Breast epithelium (tissue), 3 donors: ENCODE data around the gene SERPINA1.
"Not testable (repeated sequence)": the region's sequence is repeated elsewhere in the genome, so short reads cannot be mapped to it uniquely, and the experiment has no call there.

Source experiments
- POLR2AphosphoS5 ChIP-seq, 3 donors: sonication (generic); formaldehyde crosslinking; IDR thresholded peaks; one replicate each; pipeline ENCODE4 v1.6.1; 2017; ENCODE audit warnings: antibody characterized with exemption in 3 of 3
- TF ChIP-seq, protein P1 (sequence below), 3 donors: fragments of 450-650 bp; IDR thresholded peaks; one replicate each; pipeline ENCODE4 v1.5.1; 2016 to 2017; ENCODE audit warnings: antibody characterized with exemption in 3 of 3, mild to moderate bottlenecking in 3 of 3, moderate library complexity in 3 of 3

- TF ChIP-seq, protein P1, sequence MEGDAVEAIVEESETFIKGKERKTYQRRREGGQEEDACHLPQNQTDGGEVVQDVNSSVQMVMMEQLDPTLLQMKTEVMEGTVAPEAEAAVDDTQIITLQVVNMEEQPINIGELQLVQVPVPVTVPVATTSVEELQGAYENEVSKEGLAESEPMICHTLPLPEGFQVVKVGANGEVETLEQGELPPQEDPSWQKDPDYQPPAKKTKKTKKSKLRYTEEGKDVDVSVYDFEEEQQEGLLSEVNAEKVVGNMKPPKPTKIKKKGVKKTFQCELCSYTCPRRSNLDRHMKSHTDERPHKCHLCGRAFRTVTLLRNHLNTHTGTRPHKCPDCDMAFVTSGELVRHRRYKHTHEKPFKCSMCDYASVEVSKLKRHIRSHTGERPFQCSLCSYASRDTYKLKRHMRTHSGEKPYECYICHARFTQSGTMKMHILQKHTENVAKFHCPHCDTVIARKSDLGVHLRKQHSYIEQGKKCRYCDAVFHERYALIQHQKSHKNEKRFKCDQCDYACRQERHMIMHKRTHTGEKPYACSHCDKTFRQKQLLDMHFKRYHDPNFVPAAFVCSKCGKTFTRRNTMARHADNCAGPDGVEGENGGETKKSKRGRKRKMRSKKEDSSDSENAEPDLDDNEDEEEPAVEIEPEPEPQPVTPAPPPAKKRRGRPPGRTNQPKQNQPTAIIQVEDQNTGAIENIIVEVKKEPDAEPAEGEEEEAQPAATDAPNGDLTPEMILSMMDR (IDR thresholded peaks at IDR 0.05), result not testable (repeated sequence)
- TF ChIP-seq POLR2AphosphoS5 (IDR thresholded peaks at IDR 0.05), result not testable (repeated sequence)
Observed at GRCh38 chr14:94417497-94418205, 29.2 kb upstream of the SERPINA1 start.
